Esophagus muscularis mucosa (tissue), 4 donors: ENCODE data around the gene NTM. TPM values are rescaled to one million over a fixed set of nuclear protein-coding genes. Genes with fewer than 3 reads are reported as not detected.
A peak's percentile ranks its signal among the peaks of the same experiment; 100 is the strongest.

Experiments used
- DNase-seq: peaks from one replicate; pipeline ENCODE4 v3.0.0-alpha.2; 2017; ENCODE audit errors: extremely low spot score
- H3K27ac ChIP-seq, 4 donors: fragments of 200-600 bp; sonication (generic); replicated peaks in 1 of 4; 1 replicate in 3 of 4; 2 replicates in 1 of 4; pipeline ENCODE4 v1.5.1; 2016 to 2019; ENCODE audit warnings: mild to moderate bottlenecking in 1 of 4
- H3K27me3 ChIP-seq, 4 donors: fragments of 200-600 bp; sonication (generic); one replicate each; pipeline versions ENCODE4 v1.5.1 to v1.6.0; 2016 to 2019
- H3K36me3 ChIP-seq, 4 donors: fragments of 200-600 bp; sonication (generic); one replicate each; pipeline ENCODE4 v1.5.1; 2016 to 2019
- H3K4me1 ChIP-seq, 4 donors: fragments of 200-600 bp; sonication (generic); one replicate each; pipeline ENCODE4 v1.5.1; 2016 to 2019
- H3K4me3 ChIP-seq, 4 donors: fragments of 200-600 bp; sonication (generic); 1 replicate in 2 of 4; 2 replicates in 2 of 4; pipeline ENCODE4 v1.5.1; 2016 to 2019; ENCODE audit warnings: mild to moderate bottlenecking in 4 of 4, moderate library complexity in 1 of 4
- H3K9me3 ChIP-seq, 4 donors: fragments of 200-600 bp; sonication (generic); 1 replicate in 3 of 4; 2 replicates in 1 of 4; pipeline ENCODE4 v1.5.1; 2016 to 2019
- CTCF ChIP-seq, 3 experiments: fragments of 200-600 bp in 2 of 3; fragments of 450-650 bp in 1 of 3; sonication (generic) in 2 of 3; IDR thresholded peaks; one replicate each; pipeline ENCODE4 v1.5.1; 2017 to 2019; ENCODE audit warnings: antibody characterized with exemption in 3 of 3, mild to moderate bottlenecking in 2 of 3, moderate library complexity in 1 of 3
- EP300 ChIP-seq: sonication (generic); formaldehyde crosslinking; IDR thresholded peaks from one replicate; pipeline ENCODE4 v1.6.1; 2017; ENCODE audit warnings: antibody characterized with exemption
- POLR2A ChIP-seq: fragments of 450-650 bp; IDR thresholded peaks from one replicate; pipeline ENCODE4 v1.6.1; 2017; ENCODE audit warnings: antibody characterized with exemption, moderate library complexity, mild to moderate bottlenecking, low read depth
- POLR2AphosphoS5 ChIP-seq, 2 donors: sonication (generic); formaldehyde crosslinking; IDR thresholded peaks; one replicate each; pipeline ENCODE4 v1.6.1; 2017; ENCODE audit warnings: antibody characterized with exemption in 2 of 2
- WGBS: methylation state at CpG from one replicate; pipeline ENCODE4 v1.1.5; 2018; 5-methylcytosine and 5-hydroxymethylcytosine counted together
- intact Hi-C: fragments of 100-400 bp; cut with DNase I; formaldehyde crosslinking; loops from one replicate; pipeline ENCODE4 v1.15.1; 2023
- total RNA-seq, 4 donors: library from RNA; depleted of rRNA; stranded (reverse); fragments of >200 nt; gene quantifications; one replicate each; pipeline versions ENCODE4 v1.1.0 to v1.2.1, GENCODE V29; 2016

The NTM gene
- total RNA-seq, 4 donors from 2014 or later: 5.6 to 25.3 (median 8.3) TPM

- WGBS: 92% methylated on average over 1 of the region's 1 CpG
- intact Hi-C loops: no loop called here
- TF ChIP-seq CTCF (IDR thresholded peaks at IDR 0.05) (no peak), POLR2AphosphoS5 (IDR thresholded peaks at IDR 0.05) (no peak), EP300 (no peak), POLR2A (no peak)
Observed at GRCh38 chr11:132264616-132265015, 894.2 kb downstream of the NTM start.

GRCh38 chr11:132278801-132279574, 908.6 kb downstream of the NTM start:
- peaks cover 0 to 4% (median 0%) of the 10 kb centered on the region in 4 donors for H3K4me1 ChIP-seq
- WGBS: 63% methylated on average over 6 of the region's 6 CpGs
- intact Hi-C loops: no loop called here
- H3K27me3 ChIP-seq: no peaks in the 10 kb centered on the region
- H3K36me3 ChIP-seq: no peaks in the 10 kb centered on the region
- DNase-seq: no peak
- H3K4me3 ChIP-seq: no peak overlapping the region
- TF ChIP-seq EP300 (no peak), CTCF (IDR thresholded peaks at IDR 0.05) (peak in 2 of 3 experiments; percentile 12 to 33)
- H3K27ac ChIP-seq: no peak overlapping the region
- H3K9me3 ChIP-seq: no peaks in the 10 kb centered on the region

More at GRCh38 chr11:132264616-132265015, 894.2 kb downstream of the NTM start:
- H3K27ac ChIP-seq: no peak overlapping the region
- H3K9me3 ChIP-seq: no peaks in the 10 kb centered on the region
- H3K36me3 ChIP-seq: no peaks in the 10 kb centered on the region
- no peaks in the 10 kb centered on the region for H3K4me1 ChIP-seq
- no peak overlapping the region for H3K4me3 ChIP-seq
- no peak for DNase-seq
- no peaks in the 10 kb centered on the region for H3K27me3 ChIP-seq

GRCh38 chr11:132284048-132284447, 913.6 kb downstream of the NTM start:
- no peak overlapping the region for H3K27ac ChIP-seq
- TF ChIP-seq EP300: no peak
- H3K27me3 ChIP-seq: peaks cover 0 to 4% (median 0%) of the 10 kb centered on the region in 4 donors
- WGBS: 96% methylated on average over 4 of the region's 4 CpGs
- intact Hi-C loops: no loop called here
- no peaks in the 10 kb centered on the region for H3K36me3 ChIP-seq
- H3K4me1 ChIP-seq: no peaks in the 10 kb centered on the region
- no peak for DNase-seq
- H3K4me3 ChIP-seq: no peak overlapping the region
- H3K9me3 ChIP-seq: no peaks in the 10 kb centered on the region

- Histone ChIP-seq H3K4me1 (no peaks in the 10 kb centered on the region), H3K4me3 (no peak overlapping the region), H3K9me3 (no peaks in the 10 kb centered on the region), H3K27ac (no peak overlapping the region), H3K27me3 (peaks cover 0 to 4% (median 0%) of the 10 kb centered on the region in 4 donors), H3K36me3 (no peaks in the 10 kb centered on the region)
- TF ChIP-seq CTCF (IDR thresholded peaks at IDR 0.05): no peak
- no peak for TF ChIP-seq POLR2AphosphoS5 (IDR thresholded peaks at IDR 0.05)
- no peak for TF ChIP-seq POLR2A
- no peak for TF ChIP-seq EP300
- intact Hi-C loops: no loop called here
- no peak for DNase-seq
- 94% methylated on average over 10 of the region's 11 CpGs for WGBS
Observed at GRCh38 chr11:132284611-132285010, 914.2 kb downstream of the NTM start.

GRCh38 chr11:132285631-132286030, 915.2 kb downstream of the NTM start:
- WGBS: 88% methylated on average over 4 of the region's 4 CpGs
- Histone ChIP-seq H3K27ac (no peak overlapping the region), H3K4me3 (no peak overlapping the region), H3K4me1 (no peaks in the 10 kb centered on the region), H3K36me3 (no peaks in the 10 kb centered on the region), H3K9me3 (no peaks in the 10 kb centered on the region), H3K27me3 (peaks cover 0 to 4% (median 0%) of the 10 kb centered on the region in 4 donors)
- intact Hi-C loops: no loop called here
- DNase-seq: no peak
- TF ChIP-seq POLR2AphosphoS5 (IDR thresholded peaks at IDR 0.05): no peak
- no peak for TF ChIP-seq CTCF (IDR thresholded peaks at IDR 0.05)
- TF ChIP-seq POLR2A: no peak
- no peak for TF ChIP-seq EP300
